ENCODE measurements around the gene MARCHF4.

Gene MARCHF4

GRCh38 chr2:216413882-216414281 is 41.6 kb upstream of the MARCHF4 start:
- DNase-seq (ENCODE audit: low read depth in 2 of 2): no peak
- TF ChIP-seq, protein P1, sequence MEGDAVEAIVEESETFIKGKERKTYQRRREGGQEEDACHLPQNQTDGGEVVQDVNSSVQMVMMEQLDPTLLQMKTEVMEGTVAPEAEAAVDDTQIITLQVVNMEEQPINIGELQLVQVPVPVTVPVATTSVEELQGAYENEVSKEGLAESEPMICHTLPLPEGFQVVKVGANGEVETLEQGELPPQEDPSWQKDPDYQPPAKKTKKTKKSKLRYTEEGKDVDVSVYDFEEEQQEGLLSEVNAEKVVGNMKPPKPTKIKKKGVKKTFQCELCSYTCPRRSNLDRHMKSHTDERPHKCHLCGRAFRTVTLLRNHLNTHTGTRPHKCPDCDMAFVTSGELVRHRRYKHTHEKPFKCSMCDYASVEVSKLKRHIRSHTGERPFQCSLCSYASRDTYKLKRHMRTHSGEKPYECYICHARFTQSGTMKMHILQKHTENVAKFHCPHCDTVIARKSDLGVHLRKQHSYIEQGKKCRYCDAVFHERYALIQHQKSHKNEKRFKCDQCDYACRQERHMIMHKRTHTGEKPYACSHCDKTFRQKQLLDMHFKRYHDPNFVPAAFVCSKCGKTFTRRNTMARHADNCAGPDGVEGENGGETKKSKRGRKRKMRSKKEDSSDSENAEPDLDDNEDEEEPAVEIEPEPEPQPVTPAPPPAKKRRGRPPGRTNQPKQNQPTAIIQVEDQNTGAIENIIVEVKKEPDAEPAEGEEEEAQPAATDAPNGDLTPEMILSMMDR (IDR thresholded peaks at IDR 0.05; ENCODE audit: low read depth, low read length): no peak
- no peak overlapping the region for H3K4me3 ChIP-seq (replicated peaks in 1 of 2; ENCODE audit: low read depth in 2 of 2, low read length in 2 of 2)

DNA sequence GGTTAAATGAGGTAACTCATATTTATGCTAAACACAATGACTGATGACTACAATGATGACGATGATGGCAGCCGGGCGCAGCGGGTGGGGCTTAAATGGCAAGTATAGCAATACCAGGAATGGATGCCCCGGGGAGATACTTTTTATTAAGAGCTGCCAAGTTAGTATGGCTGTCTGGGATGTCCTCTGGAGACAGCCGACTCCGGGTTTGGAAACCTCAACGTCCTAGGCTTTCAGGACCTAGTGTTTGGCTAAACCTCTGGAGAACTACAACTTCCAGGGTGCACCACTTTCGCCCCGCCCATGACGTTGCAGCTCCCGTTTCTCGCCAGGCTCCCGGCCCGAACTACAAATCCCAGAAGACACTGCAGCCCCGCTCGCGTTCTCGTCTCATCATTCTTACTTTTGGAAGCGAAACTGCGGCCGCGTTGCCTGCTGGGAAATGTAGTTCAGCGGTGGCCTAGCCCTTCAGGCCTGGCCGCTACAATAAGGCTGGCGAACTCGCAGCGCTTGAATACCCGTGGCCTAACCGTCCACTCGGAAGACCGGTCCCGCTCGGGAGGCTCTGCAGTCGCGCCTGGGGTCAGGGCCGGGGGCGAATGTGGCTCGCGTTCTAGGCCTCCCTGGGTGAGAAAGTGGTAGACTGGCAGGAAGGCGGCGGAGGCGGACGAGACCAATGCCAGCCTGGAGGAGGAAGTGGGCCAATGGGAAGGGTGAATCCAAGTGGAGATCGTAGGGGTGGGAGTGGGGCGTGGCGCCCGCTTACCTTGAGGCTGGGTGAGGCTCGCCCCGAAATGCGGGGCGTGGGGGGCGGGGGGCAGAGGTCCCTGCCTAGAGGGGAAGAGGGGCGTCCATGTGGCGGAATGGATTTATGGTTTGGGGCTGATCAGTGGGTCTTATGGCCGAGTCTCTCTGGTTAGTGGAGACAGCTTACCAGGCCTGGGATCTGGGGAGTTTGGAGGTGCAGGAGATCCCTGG is 40.0 kb upstream of the MARCHF4 start, which contains the start of gene SMARCAL1:
TSS of gene SMARCAL1 (plus strand) at position 463 of the 978 bp plus-strand sequence. CDS start 2,221 bp downstream, outside the sequence.
- TF ChIP-seq, protein P1 (IDR thresholded peaks at IDR 0.05; ENCODE audit: low read depth, low read length): no peak
- DNase-seq (ENCODE audit: low read depth in 2 of 2): peak; percentile 98 to 99
- H3K4me3 ChIP-seq (replicated peaks in 1 of 2; ENCODE audit: low read depth in 2 of 2, low read length in 2 of 2): peak within 1 kb of the TSS; percentile 74 to 82

- H3K4me3 ChIP-seq (replicated peaks in 1 of 2; ENCODE audit: low read depth in 2 of 2, low read length in 2 of 2): no peak overlapping the region
- no peak for DNase-seq (ENCODE audit: low read depth in 2 of 2)
- TF ChIP-seq, protein P1 (IDR thresholded peaks at IDR 0.05; ENCODE audit: low read depth, low read length): no peak
Observed at GRCh38 chr2:216410550-216410949, 38.3 kb upstream of the MARCHF4 start.

DNA sequence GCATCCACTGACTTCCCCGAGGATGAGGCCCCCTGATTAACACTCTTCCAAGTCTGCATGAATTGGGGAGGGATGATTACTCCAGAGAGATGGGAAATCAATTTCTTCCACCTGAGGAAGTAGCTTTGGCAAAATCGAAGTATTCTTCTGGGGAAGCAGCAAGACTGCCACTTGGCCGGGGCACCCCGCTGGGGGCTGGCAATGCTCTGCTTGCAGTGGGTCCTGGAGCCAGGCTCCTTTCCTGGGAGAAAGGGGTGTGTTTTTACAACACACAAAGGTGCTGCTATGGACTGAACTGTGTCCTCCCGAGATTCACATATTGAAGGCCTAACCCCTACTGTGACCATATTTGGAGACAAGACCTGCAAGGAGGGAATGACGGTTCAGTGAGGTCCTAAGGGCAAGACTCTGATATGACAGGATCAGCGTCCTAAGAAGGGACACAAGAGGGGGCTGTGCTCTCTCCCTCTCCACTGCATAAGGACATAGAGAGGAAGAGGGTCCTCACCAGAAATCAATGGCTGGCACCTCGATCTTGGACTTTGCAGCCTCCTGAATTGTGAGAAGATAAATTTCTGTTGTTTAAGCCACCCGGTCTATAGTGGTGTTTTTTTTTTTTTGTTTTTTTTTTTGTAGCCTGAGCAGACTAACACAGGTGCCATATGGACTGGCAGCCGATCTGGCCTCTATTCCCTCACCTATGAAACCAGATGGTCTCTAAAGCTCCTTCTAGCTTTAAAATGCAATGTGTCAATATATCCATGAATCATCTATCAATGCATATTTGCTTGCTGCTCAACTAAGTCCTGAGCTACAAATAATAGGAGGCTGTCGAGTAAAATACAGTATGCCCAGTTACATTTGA is 36.4 kb upstream of the MARCHF4 start:
- H3K4me3 ChIP-seq (replicated peaks in 1 of 2; ENCODE audit: low read depth in 2 of 2, low read length in 2 of 2): no peak overlapping the region
- TF ChIP-seq, protein P1 (IDR thresholded peaks at IDR 0.05; ENCODE audit: low read depth, low read length): no peak
- DNase-seq (ENCODE audit: low read depth in 2 of 2): no peak

GRCh38 chr2:216406826-216407225 is 34.5 kb upstream of the MARCHF4 start:
- TF ChIP-seq, protein P1 (IDR thresholded peaks at IDR 0.05; ENCODE audit: low read depth, low read length): no peak
- no peak for DNase-seq (ENCODE audit: low read depth in 2 of 2)
- no peak overlapping the region for H3K4me3 ChIP-seq (replicated peaks in 1 of 2; ENCODE audit: low read depth in 2 of 2, low read length in 2 of 2)

DNA sequence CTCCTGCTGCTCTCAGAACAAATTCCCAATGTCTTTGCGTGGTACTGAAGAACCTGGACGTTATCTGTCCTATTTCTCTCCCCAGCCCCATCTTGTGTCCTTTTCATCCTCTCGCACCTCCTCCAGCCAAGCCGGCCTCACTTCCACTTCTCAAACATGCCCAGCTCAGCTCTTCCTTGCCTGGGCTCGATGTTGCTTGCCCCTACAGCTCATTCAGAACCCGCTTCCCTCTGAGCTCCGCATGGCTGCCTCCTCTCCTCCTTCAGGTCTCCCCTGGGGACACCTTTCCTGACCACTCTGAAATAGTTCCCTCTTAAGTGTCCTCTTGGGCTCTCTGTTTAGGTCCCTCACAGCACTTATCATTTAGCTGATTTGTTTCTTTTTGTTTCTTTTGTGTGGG is 33.3 kb upstream of the MARCHF4 start:
- DNase-seq (ENCODE audit: low read depth in 2 of 2): no peak
- H3K4me3 ChIP-seq (replicated peaks in 1 of 2; ENCODE audit: low read depth in 2 of 2, low read length in 2 of 2): no peak overlapping the region
- TF ChIP-seq, protein P1 (IDR thresholded peaks at IDR 0.05; ENCODE audit: low read depth, low read length): no peak
